Fibroblast of skin of abdomen (primary cell): ENCODE data around the gene CEL.
A peak's percentile ranks its signal among the peaks of the same experiment; 100 is the strongest.
"Not testable (repeated sequence)": the region's sequence is repeated elsewhere in the genome, so short reads cannot be mapped to it uniquely, and the experiment has no call there.

Experiments
- DNase-seq: peaks from one replicate; pipeline ENCODE4 v3.0.0-alpha.2; 2013

Gene CEL

GRCh38 chr9:133065070-133065388 is 3.2 kb downstream of the CEL start:
- DNase-seq: no peak

- DNase-seq: no peak
Observed at GRCh38 chr9:133066181-133066983, 4.6 kb downstream of the CEL start.

GRCh38 chr9:133067006-133067405 is 5.2 kb downstream of the CEL start:
- no peak for DNase-seq

GRCh38 chr9:133067813-133068212 is 6.0 kb downstream of the CEL start:
- no peak for DNase-seq

GRCh38 chr9:133068431-133068830 is 6.7 kb downstream of the CEL start:
- DNase-seq: not testable (repeated sequence)

- not testable (repeated sequence) for DNase-seq
Observed at GRCh38 chr9:133070500-133070961, 8.8 kb downstream of the CEL start.

GRCh38 chr9:133070985-133071384 is 9.2 kb downstream of the CEL start:
- DNase-seq: not testable (repeated sequence)

GRCh38 chr9:133071484-133072150 is 9.8 kb downstream of the CEL start:
- DNase-seq: no peak

GRCh38 chr9:133072210-133072609 is 10.4 kb downstream of the CEL start:
- DNase-seq: not testable (repeated sequence)

- no peak for DNase-seq
Observed at GRCh38 chr9:133073086-133074014, 11.6 kb downstream of the CEL start.

GRCh38 chr9:133074111-133074651 is 12.4 kb downstream of the CEL start:
- peak; percentile 69 for DNase-seq

- peak; percentile 90 for DNase-seq
Observed at GRCh38 chr9:133075925-133076630, 14.3 kb downstream of the CEL start.

GRCh38 chr9:133076691-133077090 is 14.9 kb downstream of the CEL start:
- no peak for DNase-seq

GRCh38 chr9:133078486-133078885 is 16.7 kb downstream of the CEL start:
- DNase-seq: no peak

- peak; percentile 59 for DNase-seq
Observed at GRCh38 chr9:133080161-133080560, 18.4 kb downstream of the CEL start.

- DNase-seq: not testable (repeated sequence)
Observed at GRCh38 chr9:133080786-133081779, 19.3 kb downstream of the CEL start.

GRCh38 chr9:133081957-133082644 is 20.3 kb downstream of the CEL start:
- DNase-seq: not testable (repeated sequence)

- DNase-seq: not testable (repeated sequence)
Observed at GRCh38 chr9:133083688-133084087, 21.9 kb downstream of the CEL start.

- not testable (repeated sequence) for DNase-seq
Observed at GRCh38 chr9:133086212-133086860, 24.6 kb downstream of the CEL start.
